Uterus (tissue), 4 donors: ENCODE measurements around the gene LNX2. TPM values are rescaled to one million over a fixed set of nuclear protein-coding genes. Genes with fewer than 3 reads are reported as not detected.

Experiments used
- DNase-seq, 2 donors: peaks; one replicate each; pipeline ENCODE4 v3.0.0-alpha.2; 2019 to 2020
- H3K27ac ChIP-seq, 2 donors: fragments of 200-600 bp; sonication (generic); 1 replicate in 1 of 2; 2 replicates in 1 of 2; pipeline ENCODE4 v1.5.1; 2016 to 2018
- H3K27me3 ChIP-seq, 2 donors: fragments of 200-600 bp; sonication (generic); one replicate each; pipeline ENCODE4 v1.5.1; 2018 to 2019; ENCODE audit warnings: control low read depth in 1 of 2
- H3K36me3 ChIP-seq, 2 donors: fragments of 200-600 bp; sonication (generic); one replicate each; pipeline ENCODE4 v1.5.1; 2019; ENCODE audit warnings: control low read depth in 1 of 2
- H3K4me1 ChIP-seq, 2 donors: fragments of 200-600 bp; sonication (generic); one replicate each; pipeline ENCODE4 v1.5.1; 2018 to 2019; ENCODE audit warnings: control low read depth in 1 of 2
- H3K4me3 ChIP-seq, 2 donors: fragments of 200-600 bp; sonication (generic); 1 replicate in 1 of 2; 2 replicates in 1 of 2; pipeline ENCODE4 v1.5.1; 2018 to 2019; ENCODE audit warnings: mild to moderate bottlenecking in 1 of 2
- H3K9me3 ChIP-seq, 2 donors: fragments of 200-600 bp; sonication (generic); one replicate each; pipeline ENCODE4 v1.5.1; 2019; ENCODE audit warnings: control low read depth in 1 of 2
- POLR2A ChIP-seq, 2 donors: fragments of 450-650 bp; IDR thresholded peaks; one replicate each; pipeline ENCODE4 v1.6.1; 2016; ENCODE audit warnings: antibody characterized with exemption in 2 of 2, mild to moderate bottlenecking in 1 of 2, moderate library complexity in 1 of 2
- intact Hi-C: fragments of 100-400 bp; cut with DNase I; formaldehyde crosslinking; loops from one replicate; pipeline ENCODE4 v1.15.1; 2023; ENCODE audit warnings: low total_unique reads
- total RNA-seq, 4 donors: library from RNA; depleted of rRNA in 3 of 4; stranded (reverse); fragments of >200 nt in 3 of 4; gene quantifications; one replicate each; pipeline versions ENCODE4 v1.1.0 to v1.2.4, GENCODE V29; 2014 to 2023
- TF ChIP-seq, protein P1 (sequence below), 4 experiments: fragments of 200-600 bp in 2 of 4; fragments of 450-650 bp in 2 of 4; sonication (generic) in 2 of 4; IDR thresholded peaks; one replicate each; pipeline ENCODE4 v1.5.1; 2016 to 2019; ENCODE audit warnings: antibody characterized with exemption in 4 of 4, mild to moderate bottlenecking in 2 of 4, moderate library complexity in 1 of 4
- donor health status: DM: yes; HTN: yes; CAD: no.

LNX2 gene
- total RNA-seq, 4 donors from 2014 or later, result 1.5 to 13.2 (median 8.2) TPM

- Histone ChIP-seq H3K27me3 (no peaks in the 10 kb centered on the region), H3K9me3 (no peaks in the 10 kb centered on the region), H3K36me3 (no peaks in the 10 kb centered on the region), H3K4me3 (no peak overlapping the region), H3K27ac (no peak overlapping the region), H3K4me1 (no peaks in the 10 kb centered on the region)
- TF ChIP-seq POLR2A (IDR thresholded peaks at IDR 0.05), result no peak
- DNase-seq, result no peak
- intact Hi-C loops, result no loop called here
Observed at GRCh38 chr13:27497563-27498230, 122.6 kb downstream of the LNX2 start.

DNA sequence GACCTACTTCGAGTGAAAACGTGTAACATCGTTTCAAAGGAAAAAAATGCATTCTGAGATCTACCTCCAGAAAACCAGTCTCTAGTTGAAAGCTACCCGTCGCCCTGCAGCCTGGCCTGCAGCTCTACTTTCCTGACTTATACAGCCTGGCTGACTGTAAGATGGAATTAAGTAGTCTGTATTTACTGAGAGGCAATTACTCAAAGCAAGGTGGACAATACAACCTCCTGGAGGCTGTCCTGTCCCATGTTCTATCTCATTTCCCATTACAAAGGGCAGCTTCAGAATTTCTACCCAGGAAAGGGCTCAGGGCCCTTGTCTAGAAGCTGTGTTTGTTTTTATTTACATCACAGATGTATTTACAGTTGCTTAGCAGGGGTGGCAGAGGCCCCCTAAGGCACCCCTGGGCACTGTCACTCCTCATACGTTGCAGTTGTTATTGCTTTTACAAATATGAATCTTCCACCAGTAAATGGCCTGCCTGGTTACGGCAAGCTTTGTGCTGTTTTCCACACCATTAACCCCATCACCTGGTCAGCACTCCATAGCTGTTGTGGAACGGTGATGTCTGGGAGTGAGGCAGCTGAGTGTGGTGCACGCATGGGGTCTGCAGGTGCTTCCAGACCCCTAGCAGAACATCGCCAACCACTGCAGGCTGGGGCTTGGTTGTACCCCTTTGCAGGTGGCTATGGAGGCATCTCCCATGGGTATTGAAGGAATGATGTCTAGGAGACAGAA lies 123.6 kb downstream of the LNX2 start:
- no peak overlapping the region for H3K4me3 ChIP-seq
- H3K9me3 ChIP-seq, result no peaks in the 10 kb centered on the region

DNA sequence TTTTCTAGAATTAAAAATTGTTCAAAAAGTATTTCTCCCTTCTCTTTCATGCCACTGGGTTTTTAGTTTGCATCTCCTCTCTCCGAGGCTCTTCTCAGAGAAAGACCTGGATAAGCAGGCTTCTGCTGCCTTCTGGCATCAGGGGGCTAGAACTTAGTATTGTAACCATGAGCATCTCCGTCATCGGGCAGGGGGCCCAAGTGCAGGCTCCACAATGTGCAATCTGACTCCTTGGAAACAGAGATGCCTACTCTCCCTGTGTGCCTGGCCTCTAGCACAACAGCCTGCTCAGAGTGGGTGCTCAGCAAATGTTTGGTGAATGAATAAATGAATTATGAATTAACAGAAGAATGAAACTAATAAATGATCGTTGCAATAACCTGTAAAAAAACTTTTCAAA lies 124.3 kb downstream of the LNX2 start:
- Histone ChIP-seq H3K4me1 (no peaks in the 10 kb centered on the region), H3K27ac (no peak overlapping the region), H3K36me3 (no peaks in the 10 kb centered on the region), H3K27me3 (no peaks in the 10 kb centered on the region), H3K9me3 (no peaks in the 10 kb centered on the region), H3K4me3 (no peak overlapping the region)
- intact Hi-C loops, result no loop called here
- DNase-seq, result no peak
- TF ChIP-seq POLR2A (IDR thresholded peaks at IDR 0.05), result no peak
- TF ChIP-seq, protein P1, sequence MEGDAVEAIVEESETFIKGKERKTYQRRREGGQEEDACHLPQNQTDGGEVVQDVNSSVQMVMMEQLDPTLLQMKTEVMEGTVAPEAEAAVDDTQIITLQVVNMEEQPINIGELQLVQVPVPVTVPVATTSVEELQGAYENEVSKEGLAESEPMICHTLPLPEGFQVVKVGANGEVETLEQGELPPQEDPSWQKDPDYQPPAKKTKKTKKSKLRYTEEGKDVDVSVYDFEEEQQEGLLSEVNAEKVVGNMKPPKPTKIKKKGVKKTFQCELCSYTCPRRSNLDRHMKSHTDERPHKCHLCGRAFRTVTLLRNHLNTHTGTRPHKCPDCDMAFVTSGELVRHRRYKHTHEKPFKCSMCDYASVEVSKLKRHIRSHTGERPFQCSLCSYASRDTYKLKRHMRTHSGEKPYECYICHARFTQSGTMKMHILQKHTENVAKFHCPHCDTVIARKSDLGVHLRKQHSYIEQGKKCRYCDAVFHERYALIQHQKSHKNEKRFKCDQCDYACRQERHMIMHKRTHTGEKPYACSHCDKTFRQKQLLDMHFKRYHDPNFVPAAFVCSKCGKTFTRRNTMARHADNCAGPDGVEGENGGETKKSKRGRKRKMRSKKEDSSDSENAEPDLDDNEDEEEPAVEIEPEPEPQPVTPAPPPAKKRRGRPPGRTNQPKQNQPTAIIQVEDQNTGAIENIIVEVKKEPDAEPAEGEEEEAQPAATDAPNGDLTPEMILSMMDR (IDR thresholded peaks at IDR 0.05), result no peak

More for the DNA sequence above, 123.6 kb downstream of the LNX2 start:
- Histone ChIP-seq H3K27me3 (no peaks in the 10 kb centered on the region), H3K36me3 (no peaks in the 10 kb centered on the region), H3K4me1 (no peaks in the 10 kb centered on the region), H3K27ac (no peak overlapping the region)
- TF ChIP-seq POLR2A (IDR thresholded peaks at IDR 0.05), result no peak
- TF ChIP-seq, protein P1 (IDR thresholded peaks at IDR 0.05), result no peak
- no peak for DNase-seq
- intact Hi-C loops, result no loop called here

Other genes starting within 250 kb of the LNX2 start
- gene GTF3A, start 195.9 kb downstream of the LNX2 start, total RNA-seq, result 100 to 1,000 TPM in 2 of 4 donors, 10 to 100 TPM in 2; 31.8 to 174 (median 98.3) TPM
- gene MTIF3, start 170.0 kb downstream of the LNX2 start, total RNA-seq, result 100 to 1,000 TPM in 1 of 4 donors, 10 to 100 TPM in 3; 14.6 to 102 (median 40.0) TPM
- 10 to 100 TPM; 25.9 to 94.9 (median 64.0) TPM for gene POLR1D, start 1.4 kb upstream of the LNX2 start, total RNA-seq
- not detected for gene GSX1, start 172.0 kb upstream of the LNX2 start, total RNA-seq